Thyroid gland (tissue), 4 donors: ENCODE results near the gene CFAP251. TPM values are rescaled to one million over a fixed set of nuclear protein-coding genes. Genes with fewer than 3 reads are reported as not detected.

Experiments used
- DNase-seq, 2 donors: peaks; one replicate each; pipeline ENCODE4 v3.0.0-alpha.2; 2019
- H3K27ac ChIP-seq, 3 donors: fragments of 200-600 bp; sonication (generic); 1 replicate in 2 of 3; 2 replicates in 1 of 3; pipeline ENCODE4 v1.5.1; 2016 to 2019; ENCODE audit warnings: mild to moderate bottlenecking in 1 of 3, moderate library complexity in 1 of 3
- H3K27me3 ChIP-seq: fragments of 200-600 bp; sonication (generic); one replicate; pipeline ENCODE4 v1.5.1; 2019
- H3K36me3 ChIP-seq, 2 donors: fragments of 200-600 bp; sonication (generic); one replicate each; pipeline ENCODE4 v1.5.1; 2016 to 2019
- H3K4me1 ChIP-seq, 2 donors: fragments of 200-600 bp; sonication (generic); one replicate each; pipeline ENCODE4 v1.5.1; 2017 to 2019
- H3K4me3 ChIP-seq, 3 donors: fragments of 200-600 bp; sonication (generic); replicated peaks in 1 of 3; 1 replicate in 2 of 3; 2 replicates in 1 of 3; pipeline ENCODE4 v1.5.1; 2016; ENCODE audit warnings: mild to moderate bottlenecking in 1 of 3
- H3K9me3 ChIP-seq: fragments of 200-600 bp; sonication (generic); one replicate; pipeline ENCODE4 v1.5.1; 2017
- POLR2A ChIP-seq, 2 donors: fragments of 450-650 bp; IDR thresholded peaks; one replicate each; pipeline ENCODE4 v1.6.1; 2017; ENCODE audit warnings: antibody characterized with exemption in 2 of 2, mild to moderate bottlenecking in 2 of 2, moderate library complexity in 1 of 2
- WGBS, 2 donors: methylation state at CpG; one replicate each; pipeline ENCODE4 v1.1.5; 2017; 5-methylcytosine and 5-hydroxymethylcytosine counted together
- intact Hi-C: fragments of 100-400 bp; cut with DNase I; formaldehyde crosslinking; loops from one replicate; pipeline ENCODE4 v1.15.1; 2023
- total RNA-seq, 4 donors: library from RNA; depleted of rRNA; stranded (reverse); fragments of >200 nt; gene quantifications; one replicate each; pipeline ENCODE4 v1.2.3, GENCODE V29; 2016
- TF ChIP-seq, protein P1 (sequence below), 6 experiments: fragments of 200-600 bp in 3 of 6; fragments of 450-650 bp in 3 of 6; sonication (generic) in 3 of 6; IDR thresholded peaks; one replicate each; pipeline ENCODE4 v1.5.1; 2016 to 2019; ENCODE audit warnings: antibody characterized with exemption in 6 of 6, mild to moderate bottlenecking in 2 of 6, inconsistent platforms in 1 of 6, moderate library complexity in 1 of 6

CFAP251 gene
- total RNA-seq, 4 donors from 2014 or later = 17.7 to 27.0 (median 23.7) TPM

DNA sequence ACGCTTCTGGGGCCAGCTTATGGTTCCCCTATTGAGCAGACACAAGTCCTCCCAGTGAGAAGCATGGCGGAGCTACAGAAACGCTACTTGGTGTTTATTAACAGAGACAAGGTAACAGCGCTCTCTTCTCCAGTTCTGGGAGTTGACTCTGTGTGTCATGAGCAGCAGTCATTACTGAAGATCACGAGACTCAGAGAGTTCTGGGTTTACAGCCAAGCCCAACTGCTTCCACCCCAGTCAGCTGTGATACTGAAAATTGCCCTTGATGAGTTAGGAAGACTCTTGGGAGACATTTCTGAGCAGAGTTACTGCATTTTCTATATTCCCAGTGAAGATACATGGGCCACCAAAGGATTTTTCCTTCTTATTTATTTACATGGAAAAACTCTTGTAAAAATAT, 48.6 kb downstream of the CFAP251 start:
- TF ChIP-seq, protein P1, sequence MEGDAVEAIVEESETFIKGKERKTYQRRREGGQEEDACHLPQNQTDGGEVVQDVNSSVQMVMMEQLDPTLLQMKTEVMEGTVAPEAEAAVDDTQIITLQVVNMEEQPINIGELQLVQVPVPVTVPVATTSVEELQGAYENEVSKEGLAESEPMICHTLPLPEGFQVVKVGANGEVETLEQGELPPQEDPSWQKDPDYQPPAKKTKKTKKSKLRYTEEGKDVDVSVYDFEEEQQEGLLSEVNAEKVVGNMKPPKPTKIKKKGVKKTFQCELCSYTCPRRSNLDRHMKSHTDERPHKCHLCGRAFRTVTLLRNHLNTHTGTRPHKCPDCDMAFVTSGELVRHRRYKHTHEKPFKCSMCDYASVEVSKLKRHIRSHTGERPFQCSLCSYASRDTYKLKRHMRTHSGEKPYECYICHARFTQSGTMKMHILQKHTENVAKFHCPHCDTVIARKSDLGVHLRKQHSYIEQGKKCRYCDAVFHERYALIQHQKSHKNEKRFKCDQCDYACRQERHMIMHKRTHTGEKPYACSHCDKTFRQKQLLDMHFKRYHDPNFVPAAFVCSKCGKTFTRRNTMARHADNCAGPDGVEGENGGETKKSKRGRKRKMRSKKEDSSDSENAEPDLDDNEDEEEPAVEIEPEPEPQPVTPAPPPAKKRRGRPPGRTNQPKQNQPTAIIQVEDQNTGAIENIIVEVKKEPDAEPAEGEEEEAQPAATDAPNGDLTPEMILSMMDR (IDR thresholded peaks at IDR 0.05) = no peak
- no peak for TF ChIP-seq POLR2A (IDR thresholded peaks at IDR 0.05)
- 92 to 95% methylated on average over 5 of the region's 5 CpGs for WGBS, 2 donors
- Histone ChIP-seq H3K4me3 (no peak overlapping the region), H3K27ac (no peak overlapping the region), H3K4me1 (no peaks in the 10 kb centered on the region), H3K27me3 (no peaks in the 10 kb centered on the region), H3K9me3 (no peaks in the 10 kb centered on the region), H3K36me3 (peaks cover 0 to 6% of the 10 kb centered on the region in 2 donors)
- intact Hi-C loops = no loop called here
- no peak for DNase-seq

DNA sequence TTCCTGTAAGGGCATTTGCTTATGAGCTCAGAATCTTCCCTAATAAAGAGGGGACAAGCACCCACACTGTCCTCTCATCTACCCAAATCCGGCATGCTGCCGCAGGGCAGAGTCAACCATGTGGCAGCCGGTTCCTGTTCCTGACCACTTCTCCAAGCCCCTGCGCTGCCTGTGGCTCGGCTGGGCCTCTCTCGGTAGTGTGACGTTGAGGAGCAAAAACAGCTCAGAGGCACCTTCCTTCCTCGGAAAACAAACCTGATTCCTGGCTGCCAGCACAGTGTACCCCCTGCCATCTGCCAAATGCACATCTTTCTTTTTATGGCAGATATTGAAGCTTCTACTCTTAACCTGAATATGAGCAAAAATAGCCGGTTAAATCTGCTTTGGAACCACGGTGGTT, 50.5 kb downstream of the CFAP251 start:
- no peak for DNase-seq
- intact Hi-C loops = no loop called here
- no peaks in the 10 kb centered on the region for H3K4me1 ChIP-seq
- H3K9me3 ChIP-seq = no peaks in the 10 kb centered on the region
- H3K4me3 ChIP-seq = no peak overlapping the region
- no peaks in the 10 kb centered on the region for H3K27me3 ChIP-seq
- no peak overlapping the region for H3K27ac ChIP-seq
- peaks cover 0 to 6% of the 10 kb centered on the region in 2 donors for H3K36me3 ChIP-seq
- TF ChIP-seq, protein P1 (IDR thresholded peaks at IDR 0.05) = no peak
- no peak for TF ChIP-seq POLR2A (IDR thresholded peaks at IDR 0.05)
- 90 to 92% methylated on average over 10 of the region's 10 CpGs for WGBS, 2 donors

DNA sequence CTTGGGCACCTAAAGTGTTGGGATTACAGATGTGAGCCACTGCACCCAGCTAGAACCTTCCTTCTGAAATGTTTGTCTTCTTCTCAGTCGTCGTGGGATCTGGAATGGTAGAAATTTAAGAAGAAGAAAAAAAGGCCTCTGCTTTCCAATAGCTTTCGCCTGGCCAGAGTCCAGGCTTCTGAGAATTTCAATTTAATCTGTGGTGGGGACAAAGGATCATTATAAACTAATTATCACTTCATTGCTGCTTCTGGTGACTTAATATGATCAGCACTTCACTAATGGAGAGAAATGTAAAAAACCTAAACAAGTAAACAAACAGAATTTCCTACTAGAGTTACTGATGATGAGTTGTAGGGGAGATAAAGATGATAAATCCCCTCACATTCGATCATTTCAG, 51.3 kb downstream of the CFAP251 start:
- H3K27ac ChIP-seq = no peak overlapping the region
- no peak overlapping the region for H3K4me3 ChIP-seq
- no peaks in the 10 kb centered on the region for H3K27me3 ChIP-seq
- peaks cover 0 to 6% of the 10 kb centered on the region in 2 donors for H3K36me3 ChIP-seq
- intact Hi-C loops = no loop called here
- no peak for DNase-seq
- H3K4me1 ChIP-seq = no peaks in the 10 kb centered on the region
- H3K9me3 ChIP-seq = no peaks in the 10 kb centered on the region
- 75 to 83% methylated on average over 4 of the region's 4 CpGs for WGBS, 2 donors
- TF ChIP-seq POLR2A (IDR thresholded peaks at IDR 0.05) = no peak
- TF ChIP-seq, protein P1 (IDR thresholded peaks at IDR 0.05) = no peak

DNA sequence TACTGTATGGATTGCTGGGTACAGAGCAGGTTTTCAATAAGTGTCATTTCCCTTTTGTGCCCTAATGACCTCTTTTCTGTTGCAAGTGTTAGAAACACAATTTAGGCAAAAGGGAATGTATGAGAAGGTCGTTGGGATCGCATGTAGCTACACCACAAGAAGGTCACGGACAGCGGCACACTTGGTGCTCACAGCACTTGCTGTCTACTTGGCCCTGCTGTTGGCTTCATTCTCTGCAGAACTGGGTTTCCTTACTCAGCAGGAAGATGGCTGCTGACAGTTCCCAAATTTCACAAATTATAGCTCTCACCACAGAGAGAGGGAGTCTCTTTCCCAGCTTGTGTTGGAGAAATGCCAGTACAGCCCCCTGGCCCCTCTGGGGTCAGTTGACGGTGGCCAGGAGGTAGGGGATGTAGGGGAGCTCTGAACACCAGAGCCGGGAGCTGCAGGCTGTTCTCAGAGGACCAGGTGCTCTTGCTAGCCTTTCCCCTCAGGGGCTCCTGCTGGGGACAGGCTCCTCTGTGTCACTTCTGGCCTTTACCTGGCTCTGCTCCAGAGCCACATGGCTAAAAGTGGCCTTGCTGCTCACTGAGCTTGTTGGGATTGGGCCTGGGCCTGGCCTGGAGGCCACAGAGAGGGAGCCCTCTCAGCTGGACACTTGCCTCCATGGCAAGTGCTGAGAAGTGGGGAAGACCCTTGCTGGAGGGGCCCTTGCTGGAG, 52.3 kb downstream of the CFAP251 start:
- intact Hi-C loops = no loop called here
- no peak for DNase-seq
- no peak overlapping the region for H3K4me3 ChIP-seq
- H3K4me1 ChIP-seq = no peaks in the 10 kb centered on the region
- no peaks in the 10 kb centered on the region for H3K27me3 ChIP-seq
- 72 to 78% methylated on average over 6 of the region's 6 CpGs for WGBS, 2 donors
- no peaks in the 10 kb centered on the region for H3K9me3 ChIP-seq
- TF ChIP-seq, protein P1 (IDR thresholded peaks at IDR 0.05) = no peak
- peaks cover 0 to 6% of the 10 kb centered on the region in 2 donors for H3K36me3 ChIP-seq
- H3K27ac ChIP-seq = no peak overlapping the region
